Hippocampal formation (tissue), 2 donors: ENCODE results near the gene PCDHA12.
A peak's percentile ranks its signal among the peaks of the same experiment; 100 is the strongest.
"Not testable (repeated sequence)": the region's sequence is repeated elsewhere in the genome, so short reads cannot be mapped to it uniquely, and the experiment has no call there.

ENCODE experiments used
- DNase-seq, 2 donors: peaks; one replicate each; lab custom pipeline; 2025; lab: John Stamatoyannopoulos, UW

PCDHA12 gene

DNA sequence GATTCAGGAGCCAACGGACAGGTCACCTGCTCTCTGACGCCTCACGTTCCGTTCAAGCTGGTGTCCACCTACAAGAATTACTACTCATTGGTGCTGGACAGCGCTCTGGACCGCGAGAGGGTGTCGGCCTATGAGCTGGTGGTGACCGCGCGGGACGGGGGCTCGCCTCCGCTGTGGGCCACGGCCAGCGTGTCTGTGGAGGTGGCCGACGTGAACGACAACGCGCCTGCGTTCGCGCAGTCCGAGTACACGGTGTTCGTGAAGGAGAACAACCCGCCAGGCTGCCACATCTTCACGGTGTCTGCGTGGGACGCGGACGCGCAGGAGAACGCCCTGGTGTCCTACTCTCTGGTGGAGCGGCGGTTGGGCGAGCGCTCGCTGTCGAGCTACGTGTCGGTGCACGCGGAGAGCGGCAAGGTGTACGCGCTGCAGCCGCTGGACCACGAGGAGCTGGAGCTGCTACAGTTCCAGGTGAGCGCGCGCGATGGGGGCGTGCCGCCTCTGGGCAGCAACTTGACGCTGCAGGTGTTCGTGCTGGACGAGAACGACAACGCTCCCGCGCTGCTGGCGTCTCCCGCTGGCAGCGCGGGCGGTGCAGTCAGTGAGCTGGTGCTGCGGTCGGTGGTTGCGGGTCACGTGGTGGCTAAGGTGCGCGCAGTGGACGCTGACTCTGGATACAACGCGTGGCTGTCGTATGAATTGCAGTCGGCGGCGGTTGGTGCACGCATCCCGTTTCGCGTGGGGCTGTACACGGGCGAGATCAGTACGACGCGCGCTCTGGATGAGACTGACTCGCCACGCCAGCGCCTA, 17.7 kb upstream of the PCDHA12 start:
- no peak for DNase-seq

DNA sequence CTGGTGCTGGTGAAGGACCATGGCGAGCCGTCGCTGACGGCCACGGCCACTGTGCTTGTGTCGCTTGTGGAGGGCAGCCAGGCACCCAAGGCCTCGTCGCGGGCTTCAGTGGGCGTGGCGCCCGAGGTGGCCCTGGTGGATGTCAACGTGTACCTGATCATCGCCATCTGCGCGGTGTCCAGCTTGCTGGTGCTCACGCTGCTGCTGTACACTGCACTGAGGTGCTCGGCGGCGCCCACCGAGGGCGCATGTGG, 17.2 kb upstream of the PCDHA12 start:
- DNase-seq, result no peak

DNA sequence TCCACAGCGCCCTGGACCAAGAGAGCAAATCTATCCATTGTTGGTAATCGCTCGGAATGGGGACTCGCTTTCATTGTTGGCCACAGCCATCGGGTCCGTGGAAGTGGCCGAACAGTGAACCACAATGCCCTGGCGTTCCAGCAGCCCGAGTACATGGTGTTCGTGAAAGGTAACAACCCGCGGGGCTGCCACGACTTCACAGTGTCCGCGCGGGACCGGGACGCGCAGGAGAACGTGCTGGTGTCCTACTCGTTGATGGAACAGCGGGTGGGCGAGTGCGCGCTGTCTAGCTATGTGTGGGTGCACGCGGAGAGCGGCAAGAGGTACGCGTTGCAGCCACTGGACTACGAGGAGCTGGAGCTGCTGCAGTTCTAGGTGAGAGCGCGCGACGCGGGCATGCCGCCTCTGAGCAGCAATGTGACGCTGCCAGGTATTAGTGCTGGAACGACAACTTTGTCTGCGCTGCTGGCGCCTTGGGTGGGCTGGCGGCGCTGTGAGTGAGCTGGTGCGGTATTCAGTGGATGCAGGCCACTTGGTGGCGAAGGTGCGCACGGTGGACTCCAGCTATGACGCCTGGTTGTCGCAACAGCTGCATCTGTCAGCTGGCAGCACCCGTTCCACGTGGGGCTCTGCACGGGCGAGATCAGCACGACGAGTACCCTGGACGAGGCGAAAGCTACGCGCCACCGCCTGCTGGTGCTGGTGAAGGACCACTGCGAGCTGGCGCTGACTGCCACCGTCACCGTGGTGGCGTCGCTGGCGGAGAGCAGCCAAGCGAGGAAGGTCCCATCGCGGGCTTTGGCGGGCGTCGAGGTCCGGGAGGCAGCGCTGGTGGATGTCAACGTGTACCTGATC, 12.4 kb upstream of the PCDHA12 start:
- DNase-seq, result no peak

DNA sequence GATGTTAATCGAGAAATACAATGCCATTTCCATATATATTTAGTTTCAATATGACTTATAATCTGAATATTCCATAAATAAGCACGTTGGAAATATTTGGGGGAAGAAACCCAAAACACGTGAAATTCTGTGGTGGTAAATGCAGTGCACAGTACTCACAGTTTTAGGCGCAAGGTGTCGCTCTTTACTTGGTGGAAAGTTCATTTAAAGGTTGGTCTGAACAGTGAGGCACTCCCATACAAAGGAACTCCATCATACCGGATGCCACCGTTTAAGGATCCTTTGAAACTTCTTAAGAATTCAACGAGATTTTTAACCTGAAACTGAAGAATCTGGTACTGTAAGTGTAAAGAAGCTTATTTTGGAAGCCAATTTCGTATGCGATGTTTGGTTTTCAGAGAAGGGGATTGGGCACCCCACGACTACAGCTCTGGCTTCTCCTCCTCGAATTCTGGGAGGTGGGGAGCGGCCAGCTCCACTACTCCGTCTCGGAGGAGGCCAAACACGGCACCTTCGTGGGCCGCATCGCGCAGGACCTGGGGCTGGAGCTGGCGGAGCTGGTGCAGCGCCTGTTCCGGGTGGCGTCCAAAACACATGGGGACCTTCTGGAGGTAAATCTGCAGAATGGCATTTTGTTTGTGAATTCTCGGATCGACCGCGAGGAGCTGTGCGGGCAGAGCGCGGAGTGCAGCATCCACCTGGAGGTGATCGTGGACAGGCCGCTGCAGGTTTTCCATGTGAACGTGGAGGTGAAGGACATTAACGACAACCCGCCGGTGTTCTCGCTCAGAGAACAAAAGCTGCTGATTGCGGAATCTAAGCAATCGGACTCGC, 6.2 kb upstream of the PCDHA12 start, which contains the start of gene PCDHA11:
TSS of gene PCDHA11 (plus strand) at position 237 of the 834 bp plus-strand sequence. CDS start at position 384, 147 bp downstream.
- DNase-seq, result peak; percentile 15 to 30

DNA sequence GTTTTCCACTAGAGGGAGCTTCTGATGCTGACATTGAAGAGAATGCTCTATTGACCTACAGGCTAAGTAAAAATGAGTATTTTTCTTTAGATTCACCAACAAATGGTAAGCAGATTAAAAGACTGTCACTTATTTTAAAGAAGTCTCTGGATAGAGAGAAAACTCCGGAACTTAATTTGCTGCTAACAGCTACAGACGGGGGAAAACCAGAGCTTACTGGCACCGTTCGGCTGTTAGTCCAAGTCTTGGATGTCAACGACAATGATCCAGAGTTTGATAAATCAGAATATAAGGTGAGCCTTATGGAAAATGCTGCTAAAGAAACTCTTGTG, 5.6 kb upstream of the PCDHA12 start:
- DNase-seq, result no peak

DNA sequence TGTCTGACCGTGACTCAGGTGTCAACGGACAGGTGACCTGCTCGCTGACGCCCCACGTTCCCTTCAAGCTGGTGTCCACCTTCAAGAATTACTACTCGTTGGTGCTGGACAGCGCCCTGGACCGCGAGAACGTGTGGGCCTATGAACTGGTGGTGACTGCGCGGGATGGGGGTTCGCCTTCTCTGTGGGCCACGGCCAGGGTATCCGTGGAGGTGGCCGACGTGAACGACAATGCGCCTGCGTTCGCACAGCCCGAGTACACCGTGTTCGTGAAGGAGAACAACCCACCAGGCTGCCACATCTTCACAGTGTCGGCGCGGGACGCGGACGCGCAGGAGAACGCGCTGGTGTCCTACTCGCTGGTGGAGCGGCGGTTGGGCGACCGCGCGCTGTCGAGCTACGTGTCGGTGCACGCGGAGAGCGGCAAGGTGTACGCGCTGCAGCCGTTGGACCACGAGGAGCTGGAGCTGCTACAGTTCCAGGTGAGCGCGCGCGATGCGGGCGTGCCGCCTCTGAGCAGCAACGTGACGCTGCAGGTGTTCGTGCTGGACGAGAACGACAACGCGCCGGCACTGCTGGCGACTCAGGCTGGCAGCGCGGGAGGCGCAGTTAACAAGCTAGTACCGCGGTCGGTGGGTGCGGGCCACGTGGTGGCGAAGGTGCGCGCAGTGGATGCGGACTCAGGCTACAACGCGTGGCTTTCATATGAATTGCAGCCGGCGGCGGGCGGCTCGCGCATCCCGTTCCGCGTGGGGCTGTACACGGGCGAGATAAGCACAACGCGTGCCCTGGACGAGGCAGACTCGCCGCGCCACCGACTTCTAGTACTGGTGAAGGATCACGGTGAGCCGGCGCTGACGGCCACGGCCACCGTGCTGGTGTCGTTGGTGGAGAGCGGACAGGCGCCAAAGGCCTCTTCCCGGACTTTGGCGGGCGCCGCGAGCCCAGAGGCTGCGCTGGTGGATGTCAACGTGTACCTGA, 4.6 kb upstream of the PCDHA12 start:
- DNase-seq, result no peak

DNA sequence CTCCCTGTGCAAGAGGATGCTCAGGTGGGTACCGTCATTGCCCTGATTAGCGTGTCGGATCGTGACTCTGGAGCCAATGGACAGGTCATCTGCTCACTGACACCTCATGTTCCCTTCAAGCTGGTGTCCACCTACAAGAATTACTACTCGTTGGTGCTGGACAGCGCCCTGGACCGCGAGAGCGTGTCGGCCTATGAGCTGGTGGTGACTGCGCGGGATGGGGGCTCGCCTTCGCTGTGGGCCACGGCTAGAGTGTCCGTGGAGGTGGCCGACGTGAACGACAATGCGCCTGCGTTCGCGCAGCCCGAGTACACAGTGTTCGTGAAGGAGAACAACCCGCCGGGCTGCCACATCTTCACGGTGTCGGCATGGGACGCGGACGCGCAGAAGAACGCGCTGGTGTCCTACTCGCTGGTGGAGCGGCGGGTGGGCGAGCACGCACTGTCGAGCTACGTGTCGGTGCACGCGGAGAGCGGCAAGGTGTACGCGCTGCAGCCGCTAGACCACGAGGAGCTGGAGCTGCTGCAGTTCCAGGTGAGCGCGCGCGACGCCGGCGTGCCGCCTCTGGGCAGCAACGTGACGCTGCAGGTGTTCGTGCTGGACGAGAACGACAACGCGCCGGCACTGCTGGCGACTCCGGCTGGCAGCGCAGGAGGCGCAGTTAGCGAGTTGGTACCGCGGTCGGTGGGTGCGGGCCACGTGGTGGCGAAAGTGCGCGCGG, 1.6 kb downstream of the PCDHA12 start:
- DNase-seq, result not testable (repeated sequence)

DNA sequence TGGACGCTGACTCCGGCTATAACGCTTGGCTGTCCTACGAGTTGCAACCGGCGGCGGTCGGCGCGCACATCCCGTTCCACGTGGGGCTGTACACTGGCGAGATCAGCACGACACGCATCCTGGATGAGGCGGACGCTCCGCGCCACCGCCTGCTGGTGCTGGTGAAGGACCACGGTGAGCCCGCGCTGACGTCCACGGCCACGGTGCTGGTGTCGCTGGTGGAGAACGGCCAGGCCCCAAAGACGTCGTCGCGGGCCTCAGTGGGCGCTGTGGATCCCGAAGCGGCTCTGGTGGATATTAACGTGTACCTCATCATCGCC, 2.1 kb downstream of the PCDHA12 start:
- no peak for DNase-seq

DNA sequence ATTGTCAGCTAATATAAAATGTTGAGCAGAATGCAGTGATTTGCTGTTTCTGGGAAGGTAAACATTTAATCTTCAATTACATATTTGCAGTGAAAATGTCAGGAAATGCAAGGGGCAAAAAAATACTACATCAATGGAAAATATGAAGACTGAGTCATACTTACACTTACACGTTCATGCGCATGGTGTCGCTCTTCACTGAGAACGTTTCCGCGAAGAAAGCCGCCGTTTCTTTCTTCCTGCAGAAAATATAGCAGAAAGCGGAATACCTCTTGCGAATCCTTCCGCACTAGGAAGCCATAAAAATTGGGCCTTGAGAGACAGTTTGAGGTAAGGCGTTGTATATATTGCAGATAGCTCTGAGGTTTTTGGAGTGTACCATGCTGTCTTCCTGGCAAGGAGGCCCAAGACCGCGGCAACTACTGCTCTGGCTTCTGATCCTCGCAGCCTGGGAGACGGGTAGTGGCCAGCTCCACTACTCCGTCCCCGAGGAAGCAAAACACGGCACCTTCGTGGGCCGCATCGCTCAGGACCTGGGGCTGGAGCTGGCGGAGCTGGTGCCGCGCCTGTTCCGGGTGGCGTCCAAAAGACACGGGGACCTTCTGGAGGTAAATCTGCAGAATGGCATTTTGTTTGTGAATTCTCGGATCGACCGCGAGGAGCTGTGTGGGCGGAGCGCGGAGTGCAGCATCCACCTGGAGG, 6.9 kb downstream of the PCDHA12 start, which contains the start of gene PCDHA13:
TSS of gene PCDHA13 (plus strand) at position 236 of the 702 bp plus-strand sequence. CDS start at position 381, 145 bp downstream.
- no peak for DNase-seq

DNA sequence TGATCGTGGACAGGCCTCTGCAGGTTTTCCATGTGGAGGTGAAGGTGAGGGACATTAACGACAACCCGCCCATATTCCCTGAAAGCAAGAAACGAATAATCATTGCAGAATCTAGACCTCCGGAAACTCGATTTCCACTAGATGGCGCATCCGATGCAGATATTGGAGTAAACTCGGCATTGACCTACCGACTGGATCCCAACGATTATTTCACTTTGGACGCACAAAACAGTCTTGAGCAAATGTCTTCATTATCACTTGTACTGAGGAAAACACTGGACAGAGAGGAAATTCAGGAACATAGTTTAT, 7.4 kb downstream of the PCDHA12 start:
- DNase-seq, result no peak

DNA sequence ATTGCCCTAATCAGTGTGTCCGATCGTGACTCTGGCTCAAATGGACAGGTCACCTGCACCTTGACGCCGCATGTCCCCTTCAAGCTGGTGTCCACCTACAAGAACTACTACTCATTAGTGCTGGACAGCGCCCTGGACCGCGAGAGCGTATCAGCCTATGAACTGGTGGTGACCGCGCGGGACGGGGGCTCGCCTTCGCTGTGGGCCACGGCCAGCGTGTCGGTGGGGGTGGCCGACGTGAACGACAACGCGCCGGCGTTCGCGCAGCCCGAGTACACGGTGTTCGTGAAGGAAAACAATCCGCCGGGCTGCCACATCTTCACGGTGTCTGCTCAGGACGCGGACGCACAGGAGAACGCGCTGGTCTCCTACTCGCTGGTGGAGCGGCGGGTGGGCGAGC, 8.3 kb downstream of the PCDHA12 start:
- no peak for DNase-seq

DNA sequence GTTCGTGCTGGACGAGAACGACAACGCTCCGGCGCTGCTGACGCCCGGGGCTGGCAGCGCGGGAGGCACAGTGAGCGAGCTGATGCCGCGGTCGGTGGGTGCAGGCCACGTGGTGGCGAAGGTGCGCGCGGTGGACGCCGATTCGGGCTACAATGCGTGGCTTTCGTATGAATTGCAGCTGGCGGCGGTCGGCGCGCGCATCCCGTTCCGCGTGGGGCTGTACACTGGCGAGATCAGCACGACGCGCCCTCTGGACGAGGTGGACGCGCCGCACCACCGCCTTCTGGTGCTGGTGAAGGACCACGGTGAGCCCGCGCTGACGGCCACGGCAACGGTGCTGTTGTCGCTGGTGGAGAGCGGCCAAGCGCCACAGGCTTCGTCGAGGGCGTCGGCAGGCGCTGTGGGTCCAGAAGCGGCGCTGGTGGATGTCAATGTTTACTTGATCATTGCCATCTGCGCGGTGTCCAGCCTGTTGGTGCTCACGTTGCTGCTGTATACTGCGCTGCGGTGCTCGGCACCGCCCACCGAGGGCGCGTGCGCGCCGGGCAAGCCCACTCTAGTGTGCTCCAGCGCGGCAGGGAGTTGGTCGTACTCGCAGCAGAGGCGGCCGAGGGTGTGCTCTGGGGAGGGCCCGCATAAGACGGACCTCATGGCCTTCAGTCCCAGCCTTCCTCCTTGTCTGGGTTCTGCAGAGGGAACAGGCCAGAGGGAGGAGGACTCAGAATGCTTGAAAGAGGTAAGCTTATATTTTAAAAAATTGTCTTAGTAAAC, 9.0 kb downstream of the PCDHA12 start:
- DNase-seq, result no peak

DNA sequence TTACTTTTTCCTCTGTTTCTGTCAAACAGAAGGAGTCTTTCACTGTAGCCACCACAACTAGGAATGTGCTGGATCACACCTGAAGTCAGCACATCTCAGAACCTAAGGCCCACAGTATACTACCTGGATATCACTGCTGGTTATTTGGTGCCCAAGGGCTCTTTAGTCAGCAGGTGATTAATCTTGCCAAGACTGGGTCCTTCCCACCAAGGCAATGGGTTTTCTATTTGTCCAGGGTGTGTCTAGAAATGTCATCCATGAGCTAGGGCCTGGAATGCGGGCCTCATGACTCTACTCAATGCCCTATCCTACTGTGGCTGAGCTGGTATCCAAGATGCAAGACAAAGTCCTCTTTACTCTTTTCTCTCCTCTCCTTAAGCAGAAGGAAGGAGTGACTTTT, 41.2 kb downstream of the PCDHA12 start:
- no peak for DNase-seq

DNA sequence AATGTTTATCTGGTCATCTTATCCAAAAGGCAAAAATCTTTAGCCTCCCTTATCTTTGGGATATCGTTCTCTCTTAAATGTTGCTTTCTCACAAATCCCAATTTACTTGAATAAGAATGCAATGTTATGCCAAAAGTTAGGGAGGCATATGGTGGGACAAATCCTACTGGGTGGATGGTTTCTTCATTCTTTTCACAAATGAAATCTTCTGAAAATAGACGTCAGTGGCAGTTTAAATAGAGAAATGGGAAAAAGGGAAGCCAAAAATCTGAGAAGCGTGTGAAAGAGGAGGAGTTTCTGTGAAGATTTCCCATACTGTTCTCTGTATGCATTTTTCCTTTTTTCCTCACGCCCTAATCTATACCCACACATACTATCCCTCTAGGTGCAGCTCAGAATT, 48.5 kb downstream of the PCDHA12 start:
- no peak for DNase-seq

DNA sequence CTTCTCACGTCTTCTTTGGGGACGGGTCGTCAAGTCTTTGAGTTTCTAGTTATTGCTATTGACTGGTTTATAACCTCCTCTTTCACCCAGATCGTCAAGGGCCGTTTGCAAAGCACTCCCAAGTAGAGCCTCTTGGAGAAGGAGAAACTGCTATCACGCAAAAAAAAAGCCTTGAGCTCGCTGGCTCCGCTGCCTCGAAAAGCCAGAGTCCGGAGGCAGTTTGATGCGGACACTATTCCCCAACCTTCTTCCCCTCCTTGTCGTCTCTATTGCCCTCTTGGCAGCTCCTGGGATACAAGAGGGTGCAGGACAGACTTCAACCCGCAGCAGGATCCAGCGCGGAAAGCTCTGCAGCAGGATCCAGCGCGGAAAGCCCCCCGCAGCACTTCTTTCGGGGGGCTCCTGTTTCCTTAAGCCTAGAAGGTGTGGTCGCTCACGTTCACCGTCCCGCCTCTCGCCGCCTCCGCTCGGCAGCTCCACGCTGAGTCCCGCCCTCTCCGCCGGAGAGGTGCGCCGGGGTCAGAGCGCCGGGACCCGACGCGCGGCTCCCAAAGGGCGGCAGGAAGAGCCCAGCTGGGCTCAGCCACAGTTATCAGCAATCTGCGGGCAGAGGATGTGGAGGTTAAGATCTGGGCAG, 50.8 kb downstream of the PCDHA12 start, which contains the start of gene PCDHAC1:
TSS of gene PCDHAC1 (plus strand) at position 494 of the 637 bp plus-strand sequence. CDS start 594 bp downstream, outside the sequence.
- no peak for DNase-seq

DNA sequence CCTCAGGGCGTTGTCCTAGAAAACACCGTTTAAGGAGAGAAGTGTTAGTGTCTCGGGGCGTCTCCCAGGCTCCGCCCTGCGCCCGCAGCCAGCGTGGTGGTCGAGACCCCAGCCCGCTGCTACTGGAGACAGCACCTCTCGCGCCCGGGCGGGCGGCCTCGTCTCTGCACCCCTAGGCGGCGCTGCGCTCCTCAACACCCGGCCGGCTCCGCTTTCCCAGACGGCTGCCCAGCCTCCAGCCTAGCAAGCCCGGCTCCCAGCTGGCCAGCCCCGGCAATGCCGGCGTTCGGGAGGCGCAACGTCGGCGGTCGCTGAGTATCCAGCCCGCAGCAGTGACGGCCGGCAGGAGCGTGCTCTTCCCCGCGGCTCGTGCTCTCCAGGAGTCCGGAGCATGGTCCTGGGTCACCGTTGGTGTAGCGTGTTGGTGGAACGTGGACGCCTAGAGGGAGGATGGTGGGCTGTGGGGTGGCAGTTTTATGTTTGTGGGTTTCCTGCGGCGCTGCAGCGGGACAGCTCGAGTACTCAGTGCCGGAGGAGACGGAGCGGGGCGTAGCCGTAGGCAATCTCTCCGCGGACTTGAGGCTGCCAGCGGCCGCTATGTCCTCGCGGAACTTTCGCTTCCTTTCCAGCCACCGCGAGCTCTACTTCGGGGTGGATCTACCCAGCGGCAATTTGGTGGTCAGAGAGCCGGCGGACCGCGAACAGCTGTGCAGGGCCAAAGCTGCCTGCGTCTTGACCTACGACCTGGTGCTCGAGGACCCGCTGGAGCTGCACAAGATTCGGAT, 51.5 kb downstream of the PCDHA12 start:
- peak; percentile 55 to 77 for DNase-seq

DNA sequence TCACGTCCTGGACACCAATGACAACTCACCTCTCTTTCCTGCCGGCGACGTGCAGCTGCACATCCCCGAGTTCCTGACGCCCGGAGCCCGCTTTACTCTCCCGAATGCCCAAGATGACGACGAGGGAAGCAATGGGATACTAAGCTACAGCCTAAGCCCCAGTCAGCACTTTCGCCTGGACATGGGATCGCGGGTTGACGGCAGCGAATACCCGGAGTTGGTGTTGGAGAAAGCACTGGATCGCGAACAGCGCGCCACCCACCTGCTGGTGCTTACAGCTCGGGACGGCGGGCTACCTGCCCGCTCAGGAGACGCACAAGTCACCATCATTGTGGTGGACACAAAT, 52.1 kb downstream of the PCDHA12 start:
- no peak for DNase-seq
